NCI-H2107 treated with DMSO at 0.1 percent for 48 hours (cell line): Measurements from ENCODE around the gene VRK2.
"Not testable (repeated sequence)": the region's sequence is repeated elsewhere in the genome, so short reads cannot be mapped to it uniquely, and the experiment has no call there.

Experiments used
- DNase-seq: peaks from one replicate; lab custom pipeline; 2025; ENCODE audit not compliant: unreplicated experiment; lab: John Stamatoyannopoulos, UW

Gene VRK2

GRCh38 chr2:58157754-58158153 is 111.1 kb downstream of the VRK2 start:
- no peak for DNase-seq

GRCh38 chr2:58158481-58158880 is 111.9 kb downstream of the VRK2 start:
- no peak for DNase-seq

GRCh38 chr2:58163913-58164312 is 117.3 kb downstream of the VRK2 start:
- no peak for DNase-seq

GRCh38 chr2:58168130-58168529 is 121.5 kb downstream of the VRK2 start:
- DNase-seq: not testable (repeated sequence)

- not testable (repeated sequence) for DNase-seq
Measured at GRCh38 chr2:58169845-58170244, 123.2 kb downstream of the VRK2 start.

GRCh38 chr2:58170334-58170933 is 123.8 kb downstream of the VRK2 start:
- not testable (repeated sequence) for DNase-seq

GRCh38 chr2:58171831-58172230 is 125.2 kb downstream of the VRK2 start:
- DNase-seq: not testable (repeated sequence)

GRCh38 chr2:58177187-58177586 is 130.6 kb downstream of the VRK2 start:
- not testable (repeated sequence) for DNase-seq

- DNase-seq: not testable (repeated sequence)
Measured at GRCh38 chr2:58180175-58180574, 133.6 kb downstream of the VRK2 start.

GRCh38 chr2:58180635-58181034 is 134.0 kb downstream of the VRK2 start:
- DNase-seq: no peak

GRCh38 chr2:58182527-58182926 is 135.9 kb downstream of the VRK2 start:
- no peak for DNase-seq

- no peak for DNase-seq
Measured at GRCh38 chr2:58186501-58186900, 139.9 kb downstream of the VRK2 start.

- not testable (repeated sequence) for DNase-seq
Measured at GRCh38 chr2:58187022-58187421, 140.4 kb downstream of the VRK2 start.

GRCh38 chr2:58194458-58194857 is 147.9 kb downstream of the VRK2 start:
- DNase-seq: no peak

- no peak for DNase-seq
Measured at GRCh38 chr2:58195662-58196061, 149.1 kb downstream of the VRK2 start.

- DNase-seq: no peak
Measured at GRCh38 chr2:58197894-58198293, 151.3 kb downstream of the VRK2 start.

GRCh38 chr2:58202404-58202803 is 155.8 kb downstream of the VRK2 start:
- no peak for DNase-seq

- no peak for DNase-seq
Measured at GRCh38 chr2:58203018-58203417, 156.4 kb downstream of the VRK2 start.

- DNase-seq: no peak
Measured at GRCh38 chr2:58204195-58204959, 157.8 kb downstream of the VRK2 start.

GRCh38 chr2:58206785-58207184 is 160.2 kb downstream of the VRK2 start:
- no peak for DNase-seq

GRCh38 chr2:58207189-58207588 is 160.6 kb downstream of the VRK2 start:
- DNase-seq: no peak
